SK-N-SH (cell line): ENCODE data around the gene JOSD2. TPM values are rescaled to one million over a fixed set of nuclear protein-coding genes. Genes with fewer than 3 reads are reported as not detected.

Experiments
- CTCF ChIA-PET: fragments of 300-600, 350-600 bp; formaldehyde crosslinking; extraction: SDS; loops from one replicate; lab custom pipeline; 2021; lab: Yijun Ruan, JAX
- POLR2A ChIA-PET: fragments of 350-600 bp; sonication (Branson Sonifier 250); formaldehyde crosslinking; extraction: SDS; loops from one replicate; lab custom pipeline; 2020; ENCODE audit warnings: antibody characterized with exemption, inconsistent platforms; lab: Yijun Ruan, JAX
- DNase-seq: peaks from one replicate; pipeline ENCODE4 v3.0.0; 2012
- H2AFZ ChIP-seq: fragments of 200-600 bp; sonication (generic); 2 replicates; pipeline ENCODE4 v1.8.1; 2016; ENCODE audit warnings: antibody characterized with exemption, mild to moderate bottlenecking, low read depth
- H3F3A ChIP-seq: fragments of 200-600 bp; sonication (generic); replicated peaks from 2 replicates; pipeline ENCODE3; 2016; ENCODE audit warnings: antibody characterized with exemption, mild to moderate bottlenecking; ENCODE audit not compliant: insufficient read depth
- H3K27ac ChIP-seq, 2 experiments: fragments of 200-500 bp in 1 of 2; fragments of 200-600 bp in 1 of 2; sonication (Bioruptor generic) in 1 of 2; sonication (generic), shearing (Covaris generic) in 1 of 2; 2 replicates each; pipeline versions ENCODE4 v1.5.1 to v1.6.1; 2014 to 2016; ENCODE audit warnings: low read depth in 2 of 2, inconsistent platforms in 1 of 2, low read length in 1 of 2, mild to moderate bottlenecking in 1 of 2, mixed read lengths in 1 of 2
- H3K27me3 ChIP-seq: fragments of 200-600 bp; sonication (generic), shearing (Covaris generic); 2 replicates; pipeline ENCODE4 v1.6.1; 2016; ENCODE audit warnings: mixed run types; ENCODE audit not compliant: insufficient read depth
- H3K36me3 ChIP-seq, 2 experiments: fragments of 200-500 bp in 1 of 2; fragments of 200-600 bp in 1 of 2; sonication (Bioruptor generic) in 1 of 2; sonication (generic) in 1 of 2; replicated peaks in 1 of 2; 2 replicates each; pipeline versions ENCODE3 to v1.5.1; 2014 to 2016; ENCODE audit warnings: low read length in 1 of 2, mild to moderate bottlenecking in 1 of 2; ENCODE audit not compliant: insufficient read depth in 2 of 2, control insufficient read depth in 1 of 2
- H3K4me1 ChIP-seq, 2 experiments: fragments of 200-500 bp in 1 of 2; fragments of 200-600 bp in 1 of 2; sonication (Bioruptor generic) in 1 of 2; sonication (generic), shearing (Covaris generic) in 1 of 2; 2 replicates each; pipeline versions ENCODE4 v1.5.1 to v1.6.1; 2014 to 2016; ENCODE audit warnings: low read depth in 1 of 2, low read length in 1 of 2, mixed run types in 1 of 2; ENCODE audit not compliant: insufficient read depth in 2 of 2, control insufficient read depth in 1 of 2
- H3K4me2 ChIP-seq: fragments of 200-600 bp; sonication (generic), shearing (Covaris generic); 2 replicates; pipeline ENCODE4 v1.6.1; 2017; ENCODE audit warnings: mixed run types
- H3K4me3 ChIP-seq, 2 experiments: fragments of 200-500 bp in 1 of 2; fragments of 200-600 bp in 1 of 2; sonication (Bioruptor generic) in 1 of 2; sonication (generic), shearing (Covaris generic) in 1 of 2; 2 replicates each; pipeline versions ENCODE4 v1.5.1 to v1.8.1; 2014 to 2016; ENCODE audit warnings: low read depth in 2 of 2, inconsistent platforms in 1 of 2, low read length in 1 of 2, mild to moderate bottlenecking in 1 of 2, mixed read lengths in 1 of 2, moderate library complexity in 1 of 2
- H3K79me2 ChIP-seq: fragments of 200-600 bp; sonication (generic); 2 replicates; pipeline ENCODE4 v1.8.1; 2017; ENCODE audit warnings: mild to moderate bottlenecking; ENCODE audit not compliant: insufficient read depth
- H3K9ac ChIP-seq: fragments of 200-600 bp; sonication (generic); 2 replicates; pipeline ENCODE4 v1.6.1; 2017; ENCODE audit warnings: mixed run types
- H3K9me2 ChIP-seq: fragments of 200-600 bp; sonication (generic); 2 replicates; pipeline ENCODE4 v1.6.1; 2017; ENCODE audit warnings: mixed run types
- H3K9me3 ChIP-seq: fragments of 200-600 bp; sonication (generic); 2 replicates; pipeline ENCODE4 v1.6.1; 2017; ENCODE audit warnings: mixed run types, mild to moderate bottlenecking, moderate library complexity
- H4K20me1 ChIP-seq: fragments of 200-600 bp; sonication (generic); 2 replicates; pipeline ENCODE4 v1.6.1; 2017; ENCODE audit warnings: mild to moderate bottlenecking, mixed run types; ENCODE audit not compliant: insufficient read depth
- ELF1 ChIP-seq: IDR thresholded peaks from 2 replicates; pipeline ENCODE4 v1.4.0; 2012
- EP300 ChIP-seq, 2 experiments: IDR thresholded peaks; 2 replicates each; pipeline versions ENCODE4 v1.4.0 to v1.6.1; 2012; ENCODE audit warnings: borderline replicate concordance in 1 of 2, low read depth in 1 of 2, low read length in 1 of 2
- EZH2phosphoT487 ChIP-seq: fragments of 200-600 bp; sonication (generic); IDR thresholded peaks from 2 replicates; pipeline ENCODE4 v1.6.1; 2017; ENCODE audit warnings: low read depth, mixed run types, mild to moderate bottlenecking, antibody characterized with exemption, moderate library complexity, borderline replicate concordance
- FOSL2 ChIP-seq: IDR thresholded peaks from 2 replicates; pipeline ENCODE4 v1.4.0; 2012; ENCODE audit warnings: low read depth, mild to moderate bottlenecking, moderate library complexity, borderline replicate concordance
- FOXM1 ChIP-seq: IDR thresholded peaks from 2 replicates; pipeline ENCODE4 v1.4.0; 2012; ENCODE audit warnings: low read depth, mild to moderate bottlenecking
- GABPA ChIP-seq: IDR thresholded peaks from 2 replicates; pipeline ENCODE4 v1.4.0; 2012; ENCODE audit warnings: low read depth, mild to moderate bottlenecking
- GATA2 ChIP-seq: sonication (generic); formaldehyde crosslinking; IDR thresholded peaks from 2 replicates; pipeline ENCODE4 v1.5.0; 2020; ENCODE audit warnings: mild to moderate bottlenecking, missing genetic modification reagents
- MXI1 ChIP-seq: IDR thresholded peaks from 2 replicates; pipeline ENCODE4 v1.6.1; 2012; ENCODE audit warnings: mild to moderate bottlenecking, low read depth, low read length, improper control_type of control experiment
- POLR2AphosphoS5 ChIP-seq: IDR thresholded peaks from 2 replicates; pipeline ENCODE4 v1.6.1; 2012; ENCODE audit warnings: low read depth, low read length
- RAD21 ChIP-seq: IDR thresholded peaks from 2 replicates; pipeline ENCODE4 v1.6.1; 2012; ENCODE audit warnings: mild to moderate bottlenecking, low read length
- RFX5 ChIP-seq: IDR thresholded peaks from 2 replicates; pipeline ENCODE4 v1.6.1; 2012; ENCODE audit warnings: mild to moderate bottlenecking, improper control_type of control experiment, low read length
- SMC3 ChIP-seq: IDR thresholded peaks from 2 replicates; pipeline ENCODE4 v1.6.1; 2012; ENCODE audit warnings: low read depth, low read length, improper control_type of control experiment
- TCF12 ChIP-seq: IDR thresholded peaks from 2 replicates; pipeline ENCODE4 v1.4.0; 2012
- TEAD4 ChIP-seq: IDR thresholded peaks from 2 replicates; pipeline ENCODE4 v1.4.0; 2012; ENCODE audit warnings: mild to moderate bottlenecking, borderline replicate concordance; ENCODE audit not compliant: insufficient read depth
- WGBS: methylation state at CpG from one replicate; pipeline ENCODE4 v1.1.6; 2017; ENCODE audit warnings: low lambda C conversion rate; 5-methylcytosine and 5-hydroxymethylcytosine counted together
- polyA plus RNA-seq, 3 experiments: library from polyadenylated mRNA; depleted of rRNA; stranded (reverse); fragments of >200 nt; gene quantifications; 2 replicates each; pipeline ENCODE4 v1.2.3, GENCODE V29; 2012
- TF ChIP-seq, protein P1 (sequence below): IDR thresholded peaks from 2 replicates; pipeline ENCODE4 v1.4.0; 2012; ENCODE audit warnings: low read depth, borderline replicate concordance
- TF ChIP-seq, protein P2 (sequence below): fragments of 200-600 bp; sonication (generic); IDR thresholded peaks from 2 replicates; pipeline ENCODE4 v1.6.1; 2017; ENCODE audit warnings: antibody characterized with exemption, mild to moderate bottlenecking, moderate library complexity
- TF ChIP-seq, protein P3 (sequence below): fragments of 150-350 bp; IDR thresholded peaks from 2 replicates; pipeline ENCODE4 v1.6.1; 2017; ENCODE audit warnings: antibody characterized with exemption, low read length, low read depth, borderline replicate concordance

Gene JOSD2
- polyA plus RNA-seq, 1 of the 3 experiments (the other 2 are of a cell fraction) = 81.2 TPM

DNA sequence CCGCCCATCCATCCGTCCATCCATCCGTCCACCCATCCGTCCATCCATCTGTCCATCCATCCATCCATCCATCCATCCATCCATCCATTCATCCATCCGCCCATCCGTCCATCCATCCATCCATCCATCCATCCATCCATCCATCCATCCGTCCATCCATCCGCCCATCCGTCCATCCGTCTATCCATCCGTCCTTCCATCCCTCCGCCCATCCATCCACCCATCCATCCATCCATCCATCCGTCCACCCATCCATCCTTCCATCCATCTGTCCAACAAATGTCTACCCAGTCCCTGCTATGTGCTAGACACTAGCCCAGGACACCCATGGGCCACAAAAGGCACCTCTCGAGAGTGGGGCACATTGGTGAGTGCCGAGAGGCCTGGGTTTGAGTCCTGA is 41.5 kb upstream of the JOSD2 start (continued):
- TF ChIP-seq, protein P1, sequence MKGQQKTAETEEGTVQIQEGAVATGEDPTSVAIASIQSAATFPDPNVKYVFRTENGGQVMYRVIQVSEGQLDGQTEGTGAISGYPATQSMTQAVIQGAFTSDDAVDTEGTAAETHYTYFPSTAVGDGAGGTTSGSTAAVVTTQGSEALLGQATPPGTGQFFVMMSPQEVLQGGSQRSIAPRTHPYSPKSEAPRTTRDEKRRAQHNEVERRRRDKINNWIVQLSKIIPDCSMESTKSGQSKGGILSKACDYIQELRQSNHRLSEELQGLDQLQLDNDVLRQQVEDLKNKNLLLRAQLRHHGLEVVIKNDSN = no peak
- TF ChIP-seq RFX5 (no peak), TEAD4 (no peak)

DNA sequence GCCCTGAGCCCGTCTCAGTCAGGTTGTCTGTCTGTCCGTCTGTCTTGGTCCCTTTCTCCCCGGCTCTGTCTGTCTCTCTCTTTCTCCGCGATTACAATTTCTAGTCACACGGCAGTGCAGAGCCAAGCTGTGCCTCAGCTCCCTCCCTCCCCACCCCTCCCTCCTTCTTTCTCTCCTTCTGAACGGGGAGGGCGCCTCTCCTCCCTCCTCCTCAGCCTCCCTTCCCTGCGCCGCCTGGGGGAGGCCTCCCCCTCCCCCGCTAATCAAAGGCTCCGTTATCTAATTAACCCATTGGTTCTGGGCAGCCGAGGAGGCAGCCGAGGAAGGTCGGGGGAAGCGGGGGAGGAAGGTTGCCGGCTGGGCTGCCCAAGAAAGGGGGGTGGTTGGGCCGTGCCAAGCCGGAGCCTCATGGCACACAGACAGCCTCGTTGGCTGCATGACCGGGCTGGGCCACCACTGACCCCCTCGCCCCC is 40.8 kb upstream of the JOSD2 start:
- Histone ChIP-seq H3K4me1 (peaks cover 0 to 27% of the 10 kb centered on the region in 2 experiments; a peak in 1 of 4 replicates), H4K20me1 (peaks cover 11% of the 10 kb centered on the region; the same call in 1 of the 2 replicates), H3K36me3 (no peaks in the 10 kb centered on the region), H3K9ac (no peak overlapping the region), H3K4me3 (no peak overlapping the region), H2AFZ (no peak overlapping the region), H3K9me2 (no peaks in the 10 kb centered on the region), H3K9me3 (no peaks in the 10 kb centered on the region), H3K79me2 (no peaks in the 10 kb centered on the region), H3K4me2 (peak overlapping the region; percentile 52; the same call in 1 of the 2 replicates), H3K27me3 (no peaks in the 10 kb centered on the region), H3F3A (no peaks in the 10 kb centered on the region), H3K27ac (no peak overlapping the region; a peak in 1 of 4 replicates)
- peak; percentile 70 for DNase-seq
- ChIA-PET CTCF (interaction anchor here (0.9 kb wide), 1 partner anchor 14 kb away, joined by 4 read pairs; no protein-coding TSS in a partner anchor), POLR2A (interaction anchor here (0.6 kb wide), 1 partner anchor 229 kb away, joined by 3 read pairs; no protein-coding TSS in a partner anchor)
- no peak for TF ChIP-seq TCF12
- no peak for TF ChIP-seq GATA2 (CRISPR knock-in tag)
- no peak for TF ChIP-seq ELF1
- TF ChIP-seq EP300 (IDR thresholded peaks at IDR 0.05; ENCODE audit: borderline replicate concordance in 1 of 2, low read depth in 1 of 2, low read length in 1 of 2) = no peak
- no peak for TF ChIP-seq GABPA
- WGBS = 12% methylated on average over 21 of the region's 22 CpGs

- POLR2A ChIA-PET = no interaction called here
Measured at GRCh38 chr19:50551034-50551714, 40.2 kb upstream of the JOSD2 start.

More at GRCh38 chr19:50551034-50551714, 40.2 kb upstream of the JOSD2 start:
- peak; percentile 59 for DNase-seq
- H3K9me3 ChIP-seq = no peaks in the 10 kb centered on the region
- 82% methylated on average over 32 of the region's 32 CpGs for WGBS
- no peaks in the 10 kb centered on the region for H3K27me3 ChIP-seq
- H3K4me3 ChIP-seq = no peak overlapping the region
- H2AFZ ChIP-seq = no peak overlapping the region
- no peaks in the 10 kb centered on the region for H3K9me2 ChIP-seq
- TF ChIP-seq RFX5 = no peak
- TF ChIP-seq EZH2phosphoT487 = no peak
- no peak for TF ChIP-seq MXI1
- no peak for TF ChIP-seq RAD21
- TF ChIP-seq, protein P2, sequence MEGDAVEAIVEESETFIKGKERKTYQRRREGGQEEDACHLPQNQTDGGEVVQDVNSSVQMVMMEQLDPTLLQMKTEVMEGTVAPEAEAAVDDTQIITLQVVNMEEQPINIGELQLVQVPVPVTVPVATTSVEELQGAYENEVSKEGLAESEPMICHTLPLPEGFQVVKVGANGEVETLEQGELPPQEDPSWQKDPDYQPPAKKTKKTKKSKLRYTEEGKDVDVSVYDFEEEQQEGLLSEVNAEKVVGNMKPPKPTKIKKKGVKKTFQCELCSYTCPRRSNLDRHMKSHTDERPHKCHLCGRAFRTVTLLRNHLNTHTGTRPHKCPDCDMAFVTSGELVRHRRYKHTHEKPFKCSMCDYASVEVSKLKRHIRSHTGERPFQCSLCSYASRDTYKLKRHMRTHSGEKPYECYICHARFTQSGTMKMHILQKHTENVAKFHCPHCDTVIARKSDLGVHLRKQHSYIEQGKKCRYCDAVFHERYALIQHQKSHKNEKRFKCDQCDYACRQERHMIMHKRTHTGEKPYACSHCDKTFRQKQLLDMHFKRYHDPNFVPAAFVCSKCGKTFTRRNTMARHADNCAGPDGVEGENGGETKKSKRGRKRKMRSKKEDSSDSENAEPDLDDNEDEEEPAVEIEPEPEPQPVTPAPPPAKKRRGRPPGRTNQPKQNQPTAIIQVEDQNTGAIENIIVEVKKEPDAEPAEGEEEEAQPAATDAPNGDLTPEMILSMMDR = no peak
- TF ChIP-seq, protein P3, sequence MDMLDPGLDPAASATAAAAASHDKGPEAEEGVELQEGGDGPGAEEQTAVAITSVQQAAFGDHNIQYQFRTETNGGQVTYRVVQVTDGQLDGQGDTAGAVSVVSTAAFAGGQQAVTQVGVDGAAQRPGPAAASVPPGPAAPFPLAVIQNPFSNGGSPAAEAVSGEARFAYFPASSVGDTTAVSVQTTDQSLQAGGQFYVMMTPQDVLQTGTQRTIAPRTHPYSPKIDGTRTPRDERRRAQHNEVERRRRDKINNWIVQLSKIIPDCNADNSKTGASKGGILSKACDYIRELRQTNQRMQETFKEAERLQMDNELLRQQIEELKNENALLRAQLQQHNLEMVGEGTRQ = no peak
- no peak for TF ChIP-seq EP300 (IDR thresholded peaks at IDR 0.05; ENCODE audit: borderline replicate concordance in 1 of 2, low read depth in 1 of 2, low read length in 1 of 2)
- TF ChIP-seq TEAD4 = no peak
- no peak for TF ChIP-seq FOSL2
- TF ChIP-seq POLR2AphosphoS5 = no peak
- no peak for TF ChIP-seq FOXM1
- TF ChIP-seq TCF12 = no peak
- TF ChIP-seq SMC3 = no peak
- peaks cover 0 to 26% of the 10 kb centered on the region in 2 experiments; a peak in 1 of 4 replicates for H3K4me1 ChIP-seq
- H3K27ac ChIP-seq = no peak overlapping the region
- CTCF ChIA-PET = interaction anchor here (0.9 kb wide), 1 partner anchor 14 kb away, joined by 4 read pairs; no protein-coding TSS in a partner anchor
- H3K36me3 ChIP-seq = no peaks in the 10 kb centered on the region
- no peak overlapping the region for H3K9ac ChIP-seq
- no peak overlapping the region for H3K4me2 ChIP-seq
- peaks cover 11% of the 10 kb centered on the region; the same call in 1 of the 2 replicates for H4K20me1 ChIP-seq
- H3K79me2 ChIP-seq = no peaks in the 10 kb centered on the region
- no peaks in the 10 kb centered on the region for H3F3A ChIP-seq
